DND-41 (cell line): ENCODE results near the gene DCAF5.

Experiments used
- EZH2 ChIP-seq: IDR thresholded peaks from 3 replicates; pipeline ENCODE4 v1.6.1; 2012; ENCODE audit warnings: borderline replicate concordance, low read depth, mild to moderate bottlenecking, moderate library complexity, low read length, inconsistent platforms; ENCODE audit not compliant: severe bottlenecking
- TF ChIP-seq, protein P1 (sequence below): IDR thresholded peaks from 2 replicates; pipeline ENCODE4 v1.5.1; 2012; ENCODE audit warnings: borderline replicate concordance, low read length, moderate library complexity, mild to moderate bottlenecking; ENCODE audit not compliant: poor library complexity, severe bottlenecking; ENCODE audit errors: extremely low read depth

- TF ChIP-seq, protein P1, sequence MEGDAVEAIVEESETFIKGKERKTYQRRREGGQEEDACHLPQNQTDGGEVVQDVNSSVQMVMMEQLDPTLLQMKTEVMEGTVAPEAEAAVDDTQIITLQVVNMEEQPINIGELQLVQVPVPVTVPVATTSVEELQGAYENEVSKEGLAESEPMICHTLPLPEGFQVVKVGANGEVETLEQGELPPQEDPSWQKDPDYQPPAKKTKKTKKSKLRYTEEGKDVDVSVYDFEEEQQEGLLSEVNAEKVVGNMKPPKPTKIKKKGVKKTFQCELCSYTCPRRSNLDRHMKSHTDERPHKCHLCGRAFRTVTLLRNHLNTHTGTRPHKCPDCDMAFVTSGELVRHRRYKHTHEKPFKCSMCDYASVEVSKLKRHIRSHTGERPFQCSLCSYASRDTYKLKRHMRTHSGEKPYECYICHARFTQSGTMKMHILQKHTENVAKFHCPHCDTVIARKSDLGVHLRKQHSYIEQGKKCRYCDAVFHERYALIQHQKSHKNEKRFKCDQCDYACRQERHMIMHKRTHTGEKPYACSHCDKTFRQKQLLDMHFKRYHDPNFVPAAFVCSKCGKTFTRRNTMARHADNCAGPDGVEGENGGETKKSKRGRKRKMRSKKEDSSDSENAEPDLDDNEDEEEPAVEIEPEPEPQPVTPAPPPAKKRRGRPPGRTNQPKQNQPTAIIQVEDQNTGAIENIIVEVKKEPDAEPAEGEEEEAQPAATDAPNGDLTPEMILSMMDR: no peak
- peak; percentile 13 for TF ChIP-seq EZH2
These were observed 38.6 kb upstream of the DCAF5 start, which contains the start of gene EXD2 for GRCh38 chr14:69191340-69192111.
